ENCODE data around the gene PIK3C3. TPM values are rescaled to one million over a fixed set of nuclear protein-coding genes. Genes with fewer than 3 reads are reported as not detected.

Gene PIK3C3
- total RNA-seq, 1 donor from 2014 or later = 41.5 TPM

- Mint-ChIP-seq H3K4me1 (peaks cover 5% of the 10 kb centered on the region), H3K27me3 (ENCODE audit: low read depth) (no peaks in the 10 kb centered on the region), H3K36me3 (ENCODE audit: low read depth) (peaks cover 2% of the 10 kb centered on the region), H3K27ac (ENCODE audit: unreplicated experiment) (no peak overlapping the region), H3K9me3 (no peaks in the 10 kb centered on the region), H3K4me3 (no peak overlapping the region)
- peak; percentile 66 for TF ChIP-seq CTCF (conservative IDR thresholded peaks at IDR 0.05)
- peak; percentile 12 for DNase-seq (ENCODE audit: low read depth, low spot score)
These were observed 75.7 kb downstream of the PIK3C3 start for GRCh38 chr18:42030586-42031182.

- no peak for TF ChIP-seq CTCF (conservative IDR thresholded peaks at IDR 0.05)
- H3K27me3 Mint-ChIP-seq (ENCODE audit: low read depth) = no peaks in the 10 kb centered on the region
- H3K9me3 Mint-ChIP-seq = no peaks in the 10 kb centered on the region
- peaks cover 5% of the 10 kb centered on the region for H3K4me1 Mint-ChIP-seq
- no peak overlapping the region for H3K27ac Mint-ChIP-seq (ENCODE audit: unreplicated experiment)
- DNase-seq (ENCODE audit: low read depth, low spot score) = no peak
- no peak overlapping the region for H3K4me3 Mint-ChIP-seq
- H3K36me3 Mint-ChIP-seq (ENCODE audit: low read depth) = peaks cover 3% of the 10 kb centered on the region
These were observed 77.4 kb downstream of the PIK3C3 start for GRCh38 chr18:42032447-42032846.

GRCh38 chr18:42033137-42033810 lies 78.2 kb downstream of the PIK3C3 start:
- Mint-ChIP-seq H3K27ac (ENCODE audit: unreplicated experiment) (no peak overlapping the region), H3K9me3 (no peaks in the 10 kb centered on the region), H3K4me1 (peaks cover 5% of the 10 kb centered on the region), H3K36me3 (ENCODE audit: low read depth) (peaks cover 5% of the 10 kb centered on the region), H3K4me3 (no peak overlapping the region), H3K27me3 (ENCODE audit: low read depth) (no peaks in the 10 kb centered on the region)
- no peak for DNase-seq (ENCODE audit: low read depth, low spot score)
- no peak for TF ChIP-seq CTCF (conservative IDR thresholded peaks at IDR 0.05)

- TF ChIP-seq CTCF (conservative IDR thresholded peaks at IDR 0.05) = no peak
- DNase-seq (ENCODE audit: low read depth, low spot score) = no peak
- Mint-ChIP-seq H3K27me3 (ENCODE audit: low read depth) (no peaks in the 10 kb centered on the region), H3K4me3 (no peak overlapping the region), H3K9me3 (no peaks in the 10 kb centered on the region), H3K36me3 (ENCODE audit: low read depth) (peaks cover 6% of the 10 kb centered on the region), H3K4me1 (no peaks in the 10 kb centered on the region), H3K27ac (ENCODE audit: unreplicated experiment) (no peak overlapping the region)
These were observed 83.9 kb downstream of the PIK3C3 start for GRCh38 chr18:42038936-42039335.

- H3K27me3 Mint-ChIP-seq (ENCODE audit: low read depth) = no peaks in the 10 kb centered on the region
- H3K27ac Mint-ChIP-seq (ENCODE audit: unreplicated experiment) = no peak overlapping the region
- H3K4me1 Mint-ChIP-seq = no peaks in the 10 kb centered on the region
- H3K9me3 Mint-ChIP-seq = no peaks in the 10 kb centered on the region
- H3K4me3 Mint-ChIP-seq = no peak overlapping the region
- no peak for DNase-seq (ENCODE audit: low read depth, low spot score)
- H3K36me3 Mint-ChIP-seq (ENCODE audit: low read depth) = peaks cover 6% of the 10 kb centered on the region
- TF ChIP-seq CTCF (conservative IDR thresholded peaks at IDR 0.05) = no peak
These were observed 84.4 kb downstream of the PIK3C3 start for GRCh38 chr18:42039396-42039795.
